DND-41 (cell line): ENCODE results near the gene GOLGA6L7.

Experiments used
- EZH2 ChIP-seq: IDR thresholded peaks from 3 replicates; pipeline ENCODE4 v1.6.1; 2012; ENCODE audit warnings: borderline replicate concordance, low read depth, mild to moderate bottlenecking, moderate library complexity, low read length, inconsistent platforms; ENCODE audit not compliant: severe bottlenecking
- TF ChIP-seq, protein P1 (sequence below): IDR thresholded peaks from 2 replicates; pipeline ENCODE4 v1.5.1; 2012; ENCODE audit warnings: borderline replicate concordance, low read length, moderate library complexity, mild to moderate bottlenecking; ENCODE audit not compliant: poor library complexity, severe bottlenecking; ENCODE audit errors: extremely low read depth

GRCh38 chr15:28876845-28877185, 28.4 kb upstream of the GOLGA6L7 start:
- TF ChIP-seq, protein P1, sequence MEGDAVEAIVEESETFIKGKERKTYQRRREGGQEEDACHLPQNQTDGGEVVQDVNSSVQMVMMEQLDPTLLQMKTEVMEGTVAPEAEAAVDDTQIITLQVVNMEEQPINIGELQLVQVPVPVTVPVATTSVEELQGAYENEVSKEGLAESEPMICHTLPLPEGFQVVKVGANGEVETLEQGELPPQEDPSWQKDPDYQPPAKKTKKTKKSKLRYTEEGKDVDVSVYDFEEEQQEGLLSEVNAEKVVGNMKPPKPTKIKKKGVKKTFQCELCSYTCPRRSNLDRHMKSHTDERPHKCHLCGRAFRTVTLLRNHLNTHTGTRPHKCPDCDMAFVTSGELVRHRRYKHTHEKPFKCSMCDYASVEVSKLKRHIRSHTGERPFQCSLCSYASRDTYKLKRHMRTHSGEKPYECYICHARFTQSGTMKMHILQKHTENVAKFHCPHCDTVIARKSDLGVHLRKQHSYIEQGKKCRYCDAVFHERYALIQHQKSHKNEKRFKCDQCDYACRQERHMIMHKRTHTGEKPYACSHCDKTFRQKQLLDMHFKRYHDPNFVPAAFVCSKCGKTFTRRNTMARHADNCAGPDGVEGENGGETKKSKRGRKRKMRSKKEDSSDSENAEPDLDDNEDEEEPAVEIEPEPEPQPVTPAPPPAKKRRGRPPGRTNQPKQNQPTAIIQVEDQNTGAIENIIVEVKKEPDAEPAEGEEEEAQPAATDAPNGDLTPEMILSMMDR, result no peak
- TF ChIP-seq EZH2, result no peak
